Measurements from ENCODE around the gene RPL10.

Gene RPL10

GRCh38 chrX:154362085-154362742 lies 36.0 kb upstream of the RPL10 start:
- DNase-seq (ENCODE audit: low read depth in 3 of 3), result no peak

- DNase-seq (ENCODE audit: low read depth in 3 of 3), result no peak
Measured at GRCh38 chrX:154363706-154364439, 34.3 kb upstream of the RPL10 start.

- no peak for DNase-seq (ENCODE audit: low read depth in 3 of 3)
Measured at GRCh38 chrX:154365052-154365600, 33.1 kb upstream of the RPL10 start.

GRCh38 chrX:154365997-154366665 lies 32.0 kb upstream of the RPL10 start:
- DNase-seq (ENCODE audit: low read depth in 3 of 3), result no peak

- DNase-seq (ENCODE audit: low read depth in 3 of 3), result no peak
Measured at GRCh38 chrX:154366666-154367055, 31.5 kb upstream of the RPL10 start.

GRCh38 chrX:154367474-154368308 lies 30.5 kb upstream of the RPL10 start:
- DNase-seq (ENCODE audit: low read depth in 3 of 3), result no peak

GRCh38 chrX:154368630-154369448 lies 29.3 kb upstream of the RPL10 start:
- DNase-seq (ENCODE audit: low read depth in 3 of 3), result peak; percentile 65 to 83 (median 78)

GRCh38 chrX:154369449-154370299 lies 28.5 kb upstream of the RPL10 start:
- DNase-seq (ENCODE audit: low read depth in 3 of 3), result peak in 2 of 3 experiments; percentile 35 to 62

GRCh38 chrX:154370300-154371016 lies 27.7 kb upstream of the RPL10 start:
- no peak for DNase-seq (ENCODE audit: low read depth in 3 of 3)

- DNase-seq (ENCODE audit: low read depth in 3 of 3), result peak; percentile 76 to 89 (median 85)
Measured at GRCh38 chrX:154371017-154371788, 27.0 kb upstream of the RPL10 start.

GRCh38 chrX:154371789-154372300 lies 26.3 kb upstream of the RPL10 start:
- DNase-seq (ENCODE audit: low read depth in 3 of 3), result no peak

- DNase-seq (ENCODE audit: low read depth in 3 of 3), result no peak
Measured at GRCh38 chrX:154372612-154373022, 25.6 kb upstream of the RPL10 start.

GRCh38 chrX:154373340-154374306 lies 24.6 kb upstream of the RPL10 start:
- no peak for DNase-seq (ENCODE audit: low read depth in 3 of 3)

GRCh38 chrX:154374313-154375155 lies 23.6 kb upstream of the RPL10 start, which contains the start of gene FLNA:
Gene FLNA (minus strand): TSS chrX:154374634. CDS start chrX:154371245, 3,389 bp downstream.
- no peak for DNase-seq (ENCODE audit: low read depth in 3 of 3)

GRCh38 chrX:154375156-154375504 lies 23.0 kb upstream of the RPL10 start:
- no peak for DNase-seq (ENCODE audit: low read depth in 3 of 3)

- DNase-seq (ENCODE audit: low read depth in 3 of 3), result no peak
Measured at GRCh38 chrX:154376774-154377173, 21.4 kb upstream of the RPL10 start.
